Parathyroid adenoma (tissue), 2 donors: ENCODE measurements around the gene CUL9.

Experiments used
- H2AFZ ChIP-seq: fragments of 300-600 bp; sonication (generic); one replicate; pipeline ENCODE4 v1.7.0; 2017; ENCODE audit warnings: antibody characterized with exemption, mild to moderate bottlenecking
- H3K27ac ChIP-seq: fragments of 300-600 bp; sonication (generic); one replicate; pipeline ENCODE4 v1.7.0; 2017
- H3K27me3 ChIP-seq: fragments of 300-600 bp; sonication (generic); one replicate; pipeline ENCODE4 v1.7.0; 2017; ENCODE audit warnings: low read length; ENCODE audit not compliant: control insufficient read depth, insufficient read depth
- H3K36me3 ChIP-seq: fragments of 300-600 bp; sonication (generic); one replicate; pipeline ENCODE4 v1.7.0; 2017; ENCODE audit warnings: low read length; ENCODE audit not compliant: control insufficient read depth, insufficient read depth
- H3K4me1 ChIP-seq: fragments of 300-600 bp; sonication (generic); one replicate; pipeline ENCODE4 v1.7.0; 2017; ENCODE audit warnings: control low read depth
- H3K4me2 ChIP-seq: fragments of 300-600 bp; sonication (generic); one replicate; pipeline ENCODE4 v1.7.0; 2017; ENCODE audit warnings: low read length
- H3K4me3 ChIP-seq: fragments of 300-600 bp; sonication (generic); one replicate; pipeline ENCODE4 v1.7.0; 2017; ENCODE audit warnings: low read depth, low read length
- H3K79me2 ChIP-seq: fragments of 300-600 bp; sonication (generic); one replicate; pipeline ENCODE4 v1.7.0; 2017; ENCODE audit warnings: control low read depth
- H3K9ac ChIP-seq: fragments of 300-600 bp; sonication (generic); one replicate; pipeline ENCODE4 v1.7.0; 2017; ENCODE audit warnings: mild to moderate bottlenecking
- H3K9me3 ChIP-seq: fragments of 300-600 bp; sonication (generic); one replicate; pipeline ENCODE4 v1.7.0; 2017; ENCODE audit warnings: low read length; ENCODE audit not compliant: control insufficient read depth
- TF ChIP-seq, protein P1 (sequence below): fragments of 300-600 bp; sonication (generic); IDR thresholded peaks from one replicate; pipeline ENCODE4 v1.7.0; 2017; ENCODE audit warnings: antibody characterized with exemption, mild to moderate bottlenecking
- donor health status: primary hyperparathyroidism.

Gene CUL9

DNA sequence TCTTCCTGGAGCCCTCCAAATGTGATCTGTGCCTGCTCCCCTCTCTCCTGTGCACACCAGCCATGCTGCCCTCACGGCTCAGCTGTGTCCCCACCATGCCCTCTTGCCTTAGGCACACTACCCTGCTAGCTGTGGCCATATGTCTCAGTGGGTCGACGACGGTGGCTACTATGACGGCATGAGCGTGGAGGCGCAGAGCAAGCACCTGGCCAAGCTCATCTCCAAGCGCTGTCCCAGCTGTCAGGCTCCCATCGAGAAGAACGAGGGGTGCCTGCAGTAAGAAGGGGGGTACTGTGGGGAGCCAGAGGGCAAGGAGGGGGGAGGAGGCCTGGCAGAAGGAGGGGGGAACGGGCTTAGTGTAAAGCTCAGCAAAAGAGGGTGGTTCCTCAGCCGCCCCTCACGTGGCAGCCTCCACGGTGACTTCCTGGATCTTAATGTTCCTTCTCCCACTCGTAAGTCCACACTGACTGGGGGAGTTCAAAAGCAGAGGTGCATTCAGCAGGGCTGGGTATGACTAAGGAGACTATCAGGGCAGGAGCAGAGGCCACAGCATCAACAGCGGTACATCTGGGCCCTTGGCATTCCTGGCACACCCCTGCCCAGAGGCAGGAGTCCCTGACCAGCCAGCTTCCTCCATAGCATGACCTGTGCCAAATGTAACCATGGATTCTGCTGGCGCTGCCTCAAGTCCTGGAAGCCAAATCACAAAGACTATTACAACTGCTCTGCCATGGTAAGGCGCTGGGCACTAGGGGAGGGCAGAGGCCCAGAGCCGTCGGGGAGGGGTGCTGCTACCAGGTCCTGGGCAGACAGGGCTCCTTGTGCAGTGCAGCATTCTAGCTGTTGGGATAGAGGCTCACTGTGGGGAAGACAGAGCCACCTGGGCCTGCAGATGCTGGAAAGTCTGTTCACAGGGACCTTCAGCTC lies 39.3 kb downstream of the CUL9 start:
- H3K9ac ChIP-seq = no peak overlapping the region
- no peaks in the 10 kb centered on the region for H3K27me3 ChIP-seq
- no peaks in the 10 kb centered on the region for H3K4me1 ChIP-seq
- no peak overlapping the region for H3K4me3 ChIP-seq
- TF ChIP-seq, protein P1, sequence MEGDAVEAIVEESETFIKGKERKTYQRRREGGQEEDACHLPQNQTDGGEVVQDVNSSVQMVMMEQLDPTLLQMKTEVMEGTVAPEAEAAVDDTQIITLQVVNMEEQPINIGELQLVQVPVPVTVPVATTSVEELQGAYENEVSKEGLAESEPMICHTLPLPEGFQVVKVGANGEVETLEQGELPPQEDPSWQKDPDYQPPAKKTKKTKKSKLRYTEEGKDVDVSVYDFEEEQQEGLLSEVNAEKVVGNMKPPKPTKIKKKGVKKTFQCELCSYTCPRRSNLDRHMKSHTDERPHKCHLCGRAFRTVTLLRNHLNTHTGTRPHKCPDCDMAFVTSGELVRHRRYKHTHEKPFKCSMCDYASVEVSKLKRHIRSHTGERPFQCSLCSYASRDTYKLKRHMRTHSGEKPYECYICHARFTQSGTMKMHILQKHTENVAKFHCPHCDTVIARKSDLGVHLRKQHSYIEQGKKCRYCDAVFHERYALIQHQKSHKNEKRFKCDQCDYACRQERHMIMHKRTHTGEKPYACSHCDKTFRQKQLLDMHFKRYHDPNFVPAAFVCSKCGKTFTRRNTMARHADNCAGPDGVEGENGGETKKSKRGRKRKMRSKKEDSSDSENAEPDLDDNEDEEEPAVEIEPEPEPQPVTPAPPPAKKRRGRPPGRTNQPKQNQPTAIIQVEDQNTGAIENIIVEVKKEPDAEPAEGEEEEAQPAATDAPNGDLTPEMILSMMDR = no peak
- H3K9me3 ChIP-seq = no peaks in the 10 kb centered on the region
- no peaks in the 10 kb centered on the region for H3K79me2 ChIP-seq
- H3K4me2 ChIP-seq = no peak overlapping the region
- no peaks in the 10 kb centered on the region for H3K36me3 ChIP-seq
- H2AFZ ChIP-seq = no peak overlapping the region
- H3K27ac ChIP-seq = no peak overlapping the region

DNA sequence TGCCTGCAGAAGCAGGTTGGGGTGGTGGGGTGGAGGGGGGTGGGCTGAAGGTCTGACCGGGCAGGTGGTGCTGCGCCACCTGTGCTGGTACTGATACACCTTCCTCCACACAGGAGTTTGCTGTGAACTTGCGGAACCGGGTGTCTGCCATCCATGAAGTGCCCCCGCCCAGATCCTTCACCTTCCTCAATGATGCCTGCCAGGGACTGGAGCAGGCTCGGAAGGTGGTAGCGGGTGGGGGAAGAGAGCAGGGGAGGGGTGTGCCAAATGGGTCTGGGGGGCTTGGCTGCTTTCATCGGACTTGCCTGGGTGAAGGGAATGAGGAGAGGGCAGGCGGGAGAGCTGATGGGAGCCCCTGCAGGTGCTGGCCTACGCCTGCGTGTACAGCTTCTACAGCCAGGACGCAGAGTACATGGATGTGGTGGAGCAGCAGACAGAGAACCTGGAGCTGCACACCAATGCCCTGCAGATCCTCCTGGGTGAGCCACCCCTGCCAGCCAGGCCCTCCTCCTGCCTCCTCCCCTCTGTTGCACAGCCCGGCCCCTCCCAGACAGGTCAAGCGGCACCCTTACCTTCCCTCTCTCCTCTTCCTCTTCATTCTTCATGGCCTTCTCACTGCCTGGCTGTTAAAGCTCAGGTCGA lies 40.5 kb downstream of the CUL9 start:
- Histone ChIP-seq H3K27me3 (no peaks in the 10 kb centered on the region), H3K27ac (no peak overlapping the region), H3K9ac (no peak overlapping the region), H3K9me3 (no peaks in the 10 kb centered on the region), H3K4me3 (no peak overlapping the region), H3K4me1 (no peaks in the 10 kb centered on the region), H3K79me2 (no peaks in the 10 kb centered on the region), H3K36me3 (no peaks in the 10 kb centered on the region), H2AFZ (no peak overlapping the region), H3K4me2 (no peak overlapping the region)
- TF ChIP-seq, protein P1 = no peak

DNA sequence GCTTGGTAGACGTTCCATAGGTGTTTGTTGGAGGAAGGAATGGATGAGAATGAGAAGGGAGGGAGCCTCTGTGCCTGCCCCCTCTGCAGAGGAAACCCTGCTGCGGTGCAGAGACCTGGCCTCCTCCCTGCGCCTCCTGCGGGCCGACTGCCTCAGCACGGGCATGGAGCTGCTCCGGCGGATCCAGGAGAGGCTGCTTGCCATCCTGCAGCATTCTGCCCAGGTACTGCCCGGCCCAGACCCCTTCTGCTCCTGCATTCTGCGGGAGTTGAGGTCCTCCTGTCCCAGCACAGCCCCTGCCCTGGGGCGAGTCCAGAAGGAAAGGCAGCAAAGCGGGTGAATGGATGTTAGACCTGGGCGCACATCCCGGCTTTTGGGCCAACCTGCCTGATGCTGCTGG lies 41.2 kb downstream of the CUL9 start:
- Histone ChIP-seq H3K79me2 (no peaks in the 10 kb centered on the region), H3K36me3 (no peaks in the 10 kb centered on the region), H3K9me3 (no peaks in the 10 kb centered on the region), H3K27me3 (no peaks in the 10 kb centered on the region), H3K9ac (no peak overlapping the region), H3K4me1 (no peaks in the 10 kb centered on the region), H3K27ac (no peak overlapping the region), H3K4me3 (no peak overlapping the region), H2AFZ (no peak overlapping the region), H3K4me2 (no peak overlapping the region)
- TF ChIP-seq, protein P1 = no peak

DNA sequence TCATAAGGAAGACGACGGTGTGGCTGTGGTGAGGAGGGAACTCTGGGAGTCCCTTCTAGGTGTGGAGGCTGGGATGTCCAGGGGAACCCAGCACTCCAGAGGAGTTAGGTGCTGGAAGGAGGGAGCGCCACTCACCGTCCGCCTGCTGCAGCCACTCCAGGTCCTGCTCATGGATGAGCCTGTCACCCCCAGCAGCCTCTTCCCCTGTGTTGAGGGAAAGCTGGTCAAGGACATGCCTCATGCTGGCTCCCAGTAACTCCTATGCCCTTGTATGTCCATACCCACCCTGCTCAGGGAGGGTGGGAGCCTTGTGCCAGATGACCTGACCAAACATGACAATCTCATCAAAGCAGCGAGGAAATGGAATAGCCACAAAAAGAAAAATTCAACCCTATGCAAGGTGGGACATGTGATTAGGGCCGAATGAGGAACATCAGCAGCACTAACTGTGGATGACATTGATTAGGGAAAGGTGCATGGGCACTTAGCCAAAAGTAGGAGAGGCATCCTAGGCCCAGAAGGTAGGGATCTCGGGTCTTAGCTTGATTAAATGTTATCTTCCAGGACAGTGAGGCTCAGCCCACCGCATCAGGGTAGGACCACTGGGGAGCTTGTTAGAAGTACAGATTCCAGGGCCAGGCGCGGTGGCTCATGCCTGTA lies 44.3 kb downstream of the CUL9 start:
- no peak overlapping the region for H2AFZ ChIP-seq
- H3K27me3 ChIP-seq = no peaks in the 10 kb centered on the region
- no peak overlapping the region for H3K27ac ChIP-seq
- no peaks in the 10 kb centered on the region for H3K79me2 ChIP-seq
- H3K36me3 ChIP-seq = no peaks in the 10 kb centered on the region
- H3K4me2 ChIP-seq = no peak overlapping the region
- no peak overlapping the region for H3K9ac ChIP-seq
- H3K9me3 ChIP-seq = no peaks in the 10 kb centered on the region
- H3K4me1 ChIP-seq = no peaks in the 10 kb centered on the region
- H3K4me3 ChIP-seq = no peak overlapping the region
- TF ChIP-seq, protein P1 = no peak
